Stomach (tissue), 9 donors: ENCODE data around the gene SPRYD3. TPM values are rescaled to one million over a fixed set of nuclear protein-coding genes. Genes with fewer than 3 reads are reported as not detected.

Experiments
- DNase-seq, 2 donors: peaks; one replicate each; pipeline versions ENCODE4 v3.0.0 to v3.0.0-alpha.2; 2013 to 2019
- H3K27ac ChIP-seq, 5 donors: fragments of 200-600 bp in 4 of 5; sonication (generic) in 4 of 5; one replicate each; pipeline ENCODE4 v1.5.1; 2013 to 2019; ENCODE audit warnings: mild to moderate bottlenecking in 1 of 5, moderate library complexity in 1 of 5
- H3K27me3 ChIP-seq, 3 donors: fragments of 200-600 bp; sonication (generic); one replicate each; pipeline ENCODE4 v1.5.1; 2017 to 2019; ENCODE audit warnings: mixed run types in 1 of 3
- H3K36me3 ChIP-seq, 4 donors: fragments of 200-600 bp; sonication (generic); 1 replicate in 3 of 4; 2 replicates in 1 of 4; pipeline ENCODE4 v1.5.1; 2016 to 2019
- H3K4me1 ChIP-seq, 4 donors: fragments of 200-600 bp; sonication (generic); one replicate each; pipeline ENCODE4 v1.5.1; 2016 to 2019
- H3K4me3 ChIP-seq, 4 donors: fragments of 200-600 bp; sonication (generic) in 3 of 4; one replicate each; pipeline ENCODE4 v1.5.1; 2016 to 2019; ENCODE audit warnings: mild to moderate bottlenecking in 1 of 4
- H3K9me3 ChIP-seq, 4 donors: fragments of 200-600 bp; sonication (generic); one replicate each; pipeline ENCODE4 v1.5.1; 2016 to 2019
- EP300 ChIP-seq: sonication (generic); formaldehyde crosslinking; IDR thresholded peaks from one replicate; pipeline ENCODE4 v1.6.1; 2017; ENCODE audit warnings: antibody characterized with exemption
- POLR2A ChIP-seq, 4 donors: fragments of 450-650 bp; IDR thresholded peaks; one replicate each; pipeline ENCODE4 v1.6.1; 2016; ENCODE audit warnings: antibody characterized with exemption in 4 of 4, control low read depth in 2 of 4, mild to moderate bottlenecking in 1 of 4, moderate library complexity in 1 of 4
- POLR2AphosphoS5 ChIP-seq, 3 donors: sonication (generic); formaldehyde crosslinking; IDR thresholded peaks; one replicate each; pipeline ENCODE4 v1.6.1; 2016; ENCODE audit warnings: antibody characterized with exemption in 3 of 3
- WGBS, 5 donors: extraction: QIAGEN DNeasy Blood & Tissue Kit in 3 of 5; methylation state at CpG; one replicate each; pipeline versions ENCODE4 v1.1.5 to v1.1.7; 2013 to 2018; 5-methylcytosine and 5-hydroxymethylcytosine counted together
- intact Hi-C: fragments of 100-400 bp; cut with DNase I; formaldehyde crosslinking; loops from one replicate; pipeline ENCODE4 v1.15.1; 2023; ENCODE audit warnings: low total_unique reads
- polyA plus RNA-seq, 3 donors: library from polyadenylated mRNA; stranded (reverse); fragments of 200-250 nt; gene quantifications; one replicate each; pipeline ENCODE4 v1.2.3, GENCODE V29; 2013
- total RNA-seq, 5 donors: library from RNA; depleted of rRNA; stranded (reverse); fragments of >200 nt; gene quantifications; one replicate each; pipeline versions ENCODE4 v1.1.0 to v1.2.3, GENCODE V29; 2014 to 2016
- TF ChIP-seq, protein P1 (sequence below), 7 experiments: fragments of 450-650 bp in 4 of 7; fragments of 200-600 bp in 3 of 7; sonication (generic) in 3 of 7; IDR thresholded peaks; one replicate each; pipeline ENCODE4 v1.5.1; 2016 to 2019; ENCODE audit warnings: antibody characterized with exemption in 7 of 7, control low read depth in 2 of 7, mild to moderate bottlenecking in 1 of 7
- donor health status: healthy with polysubstance abuse.
- donor health status: Bipolar disorder and iron deficiency.
- donor health status: healthy.

Gene SPRYD3
- total and polyA plus RNA-seq, 8 donors = 17.8 to 99.8 (median 30.2) TPM

DNA sequence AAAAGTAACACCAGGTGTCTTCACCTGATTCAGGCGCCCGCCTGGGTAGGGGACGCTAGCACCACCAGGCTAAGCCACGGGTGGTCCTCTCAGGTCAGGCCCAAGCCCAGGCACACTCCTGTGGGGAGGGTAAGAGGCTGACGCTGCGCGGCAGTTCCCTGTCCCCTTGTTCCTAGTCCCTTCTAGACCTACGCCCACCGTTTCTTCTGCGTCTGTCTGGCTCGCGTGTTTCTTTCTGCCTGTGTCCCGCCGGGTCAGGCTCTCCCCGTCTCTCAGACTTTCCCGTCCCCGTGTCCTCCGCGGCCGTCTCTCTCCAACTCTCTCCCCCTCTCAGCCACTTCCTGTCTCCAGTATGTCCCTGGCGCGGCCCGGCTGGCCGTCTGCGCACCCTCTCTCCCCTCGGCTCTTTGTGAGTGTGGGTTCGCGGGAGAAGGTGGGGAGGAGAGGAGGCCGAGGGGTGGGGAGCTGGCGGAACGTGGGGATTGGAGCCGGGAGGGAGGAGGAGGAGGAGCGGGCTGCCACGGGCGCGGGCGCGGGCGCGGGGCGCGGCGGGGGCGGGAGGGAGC, 32.5 kb downstream of the SPRYD3 start:
- Histone ChIP-seq H3K36me3 (peaks cover 0 to 10% (median 8%) of the 10 kb centered on the region in 4 donors), H3K4me3 (peak overlapping the region; percentile 50 to 71 (median 54)), H3K27ac (peak overlapping the region; percentile 91 to 99 (median 94)), H3K27me3 (no peaks in the 10 kb centered on the region), H3K4me1 (peaks cover 58 to 88% (median 77%) of the 10 kb centered on the region in 4 donors), H3K9me3 (no peaks in the 10 kb centered on the region)
- peak in 2 of 4 donors; percentile 93 to 94 for TF ChIP-seq POLR2A (IDR thresholded peaks at IDR 0.05)
- TF ChIP-seq, protein P1, sequence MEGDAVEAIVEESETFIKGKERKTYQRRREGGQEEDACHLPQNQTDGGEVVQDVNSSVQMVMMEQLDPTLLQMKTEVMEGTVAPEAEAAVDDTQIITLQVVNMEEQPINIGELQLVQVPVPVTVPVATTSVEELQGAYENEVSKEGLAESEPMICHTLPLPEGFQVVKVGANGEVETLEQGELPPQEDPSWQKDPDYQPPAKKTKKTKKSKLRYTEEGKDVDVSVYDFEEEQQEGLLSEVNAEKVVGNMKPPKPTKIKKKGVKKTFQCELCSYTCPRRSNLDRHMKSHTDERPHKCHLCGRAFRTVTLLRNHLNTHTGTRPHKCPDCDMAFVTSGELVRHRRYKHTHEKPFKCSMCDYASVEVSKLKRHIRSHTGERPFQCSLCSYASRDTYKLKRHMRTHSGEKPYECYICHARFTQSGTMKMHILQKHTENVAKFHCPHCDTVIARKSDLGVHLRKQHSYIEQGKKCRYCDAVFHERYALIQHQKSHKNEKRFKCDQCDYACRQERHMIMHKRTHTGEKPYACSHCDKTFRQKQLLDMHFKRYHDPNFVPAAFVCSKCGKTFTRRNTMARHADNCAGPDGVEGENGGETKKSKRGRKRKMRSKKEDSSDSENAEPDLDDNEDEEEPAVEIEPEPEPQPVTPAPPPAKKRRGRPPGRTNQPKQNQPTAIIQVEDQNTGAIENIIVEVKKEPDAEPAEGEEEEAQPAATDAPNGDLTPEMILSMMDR (IDR thresholded peaks at IDR 0.05) = no peak
- TF ChIP-seq POLR2AphosphoS5 (IDR thresholded peaks at IDR 0.05) = peak; percentile 99
- no peak for TF ChIP-seq EP300
- WGBS, 5 donors = 0 to 1% (median 0%) methylated on average over 24 to 44 of the region's 44 CpGs
- peak; percentile 86 to 95 for DNase-seq
- intact Hi-C loops = no loop called here

DNA sequence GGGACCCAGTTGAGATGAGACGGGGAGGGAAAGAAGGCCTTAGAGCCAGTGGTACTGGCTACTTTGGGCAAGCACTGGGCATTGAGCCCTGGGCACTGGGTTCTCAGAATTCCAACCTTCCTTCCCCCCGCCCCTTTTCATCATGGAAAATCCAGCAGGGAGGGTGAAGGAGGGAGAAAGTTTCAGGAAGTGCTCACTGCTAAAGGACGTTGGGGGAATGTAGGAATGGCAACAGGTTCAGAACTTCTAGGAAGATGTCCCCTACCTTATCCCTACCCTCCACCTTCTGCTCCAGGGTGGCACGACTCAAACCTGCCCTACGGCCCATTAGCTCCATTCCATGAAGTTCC, 33.5 kb downstream of the SPRYD3 start:
- peaks cover 0 to 17% (median 14%) of the 10 kb centered on the region in 4 donors for H3K36me3 ChIP-seq
- WGBS, 5 donors = 27 to 47% (median 38%) methylated on average over 5 of the region's 5 CpGs
- peaks cover 47 to 78% (median 66%) of the 10 kb centered on the region in 4 donors for H3K4me1 ChIP-seq
- TF ChIP-seq POLR2A (IDR thresholded peaks at IDR 0.05) (no peak), EP300 (no peak), POLR2AphosphoS5 (IDR thresholded peaks at IDR 0.05) (peak; percentile 26 to 66 (median 43))
- TF ChIP-seq, protein P1 (IDR thresholded peaks at IDR 0.05) = no peak
- no peaks in the 10 kb centered on the region for H3K27me3 ChIP-seq
- H3K4me3 ChIP-seq = peak overlapping the region; percentile 50 to 71 (median 54)
- intact Hi-C loops = no loop called here
- peak in 1 of 2 donors; percentile 67 for DNase-seq
- H3K9me3 ChIP-seq = no peaks in the 10 kb centered on the region
- peak overlapping the region; percentile 91 to 99 (median 94) for H3K27ac ChIP-seq

DNA sequence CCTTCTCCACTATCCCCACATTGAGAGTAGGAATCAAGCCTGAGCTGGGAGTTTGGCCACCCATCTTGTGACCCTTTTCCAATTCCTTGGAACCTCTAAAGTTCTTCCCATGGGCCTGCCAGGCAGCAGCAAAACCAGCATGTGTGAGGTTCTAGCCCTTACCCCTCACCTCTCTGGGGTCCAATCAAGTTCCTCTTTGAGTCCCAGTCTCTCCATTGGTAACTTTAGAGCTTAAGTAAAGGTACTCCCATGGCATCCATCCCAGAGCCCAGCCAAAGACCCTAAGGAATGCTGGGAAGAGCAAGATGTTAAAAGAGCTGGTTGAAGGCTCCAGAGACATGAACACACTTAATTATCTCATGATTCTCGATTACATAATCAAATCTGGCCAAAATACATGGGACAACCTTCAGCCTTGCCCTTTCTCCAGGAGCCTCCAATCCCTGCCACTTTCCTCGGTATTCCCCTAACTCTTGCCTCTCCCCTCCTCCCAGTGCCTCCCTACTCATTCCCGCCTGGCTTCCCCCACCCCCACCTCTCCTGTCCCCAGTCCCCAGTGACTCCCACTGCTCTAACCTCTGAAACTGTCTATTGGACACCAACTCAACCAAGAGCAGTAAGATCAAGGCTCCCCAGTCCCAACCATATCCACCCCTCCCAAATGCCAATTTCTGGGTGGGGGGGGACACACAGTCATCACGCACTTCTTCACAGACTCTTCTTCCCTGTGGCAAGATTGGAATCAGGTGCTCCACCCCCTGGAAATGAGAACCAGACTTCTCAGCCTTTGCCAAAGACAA, 34.1 kb downstream of the SPRYD3 start:
- Histone ChIP-seq H3K4me1 (peaks cover 41 to 72% (median 60%) of the 10 kb centered on the region in 4 donors), H3K27me3 (no peaks in the 10 kb centered on the region), H3K9me3 (no peaks in the 10 kb centered on the region), H3K4me3 (peak overlapping the region; percentile 50 to 71 (median 54)), H3K36me3 (peaks cover 3 to 22% (median 19%) of the 10 kb centered on the region in 4 donors), H3K27ac (peak overlapping the region; percentile 91 to 99 (median 94))
- TF ChIP-seq, protein P1 (IDR thresholded peaks at IDR 0.05) = no peak
- intact Hi-C loops = no loop called here
- 51 to 66% (median 55%) methylated on average over 4 of the region's 4 CpGs for WGBS, 5 donors
- DNase-seq = peak in 1 of 2 donors; percentile 21

DNA sequence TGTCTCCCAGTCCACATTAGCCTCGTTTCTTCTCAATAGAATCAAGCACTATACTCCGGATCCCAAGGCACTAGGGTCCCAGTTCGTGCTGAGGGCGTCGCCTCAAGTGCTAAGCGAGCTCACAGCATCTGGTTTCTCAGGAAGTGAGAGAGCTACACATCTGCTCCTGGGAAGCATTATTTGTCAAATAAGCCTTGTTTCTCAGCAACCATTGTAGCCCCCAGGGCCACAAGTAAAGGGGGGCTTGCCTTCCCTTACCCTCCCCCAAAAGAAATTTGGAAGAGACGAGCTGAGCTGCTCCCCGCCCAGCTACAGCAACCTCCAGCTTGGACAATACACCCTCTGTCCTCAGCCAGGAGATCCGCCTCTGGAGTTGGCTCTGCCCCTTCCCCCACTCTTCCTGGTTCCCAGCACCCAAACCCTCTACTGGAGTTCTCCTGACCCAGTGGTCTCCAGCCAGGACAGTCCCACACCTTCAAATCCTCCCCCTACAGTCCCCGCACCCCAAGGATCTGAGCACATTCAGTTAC, 35.1 kb downstream of the SPRYD3 start:
- intact Hi-C loops = no loop called here
- Histone ChIP-seq H3K36me3 (peaks cover 8 to 31% (median 29%) of the 10 kb centered on the region in 4 donors), H3K27ac (peak overlapping the region; percentile 12 to 99 (median 94)), H3K9me3 (no peaks in the 10 kb centered on the region), H3K4me1 (peaks cover 35 to 71% (median 54%) of the 10 kb centered on the region in 4 donors), H3K27me3 (no peaks in the 10 kb centered on the region), H3K4me3 (no peak overlapping the region)
- WGBS, 5 donors = 27 to 38% (median 31%) methylated on average over 9 to 10 of the region's 10 CpGs
- DNase-seq = peak in 1 of 2 donors; percentile 80
- TF ChIP-seq POLR2AphosphoS5 (IDR thresholded peaks at IDR 0.05) (no peak), EP300 (no peak)
- TF ChIP-seq, protein P1 (IDR thresholded peaks at IDR 0.05) = no peak
